Cortex of kidney (tissue), 1 donor: Measurements from ENCODE around the gene ZNF112.
"Not testable (repeated sequence)": the region's sequence is repeated elsewhere in the genome, so short reads cannot be mapped to it uniquely, and the experiment has no call there.

Source experiments
- DNase-seq: peaks from one replicate; lab custom pipeline; 2025; lab: John Stamatoyannopoulos, UW

Gene ZNF112

DNA sequence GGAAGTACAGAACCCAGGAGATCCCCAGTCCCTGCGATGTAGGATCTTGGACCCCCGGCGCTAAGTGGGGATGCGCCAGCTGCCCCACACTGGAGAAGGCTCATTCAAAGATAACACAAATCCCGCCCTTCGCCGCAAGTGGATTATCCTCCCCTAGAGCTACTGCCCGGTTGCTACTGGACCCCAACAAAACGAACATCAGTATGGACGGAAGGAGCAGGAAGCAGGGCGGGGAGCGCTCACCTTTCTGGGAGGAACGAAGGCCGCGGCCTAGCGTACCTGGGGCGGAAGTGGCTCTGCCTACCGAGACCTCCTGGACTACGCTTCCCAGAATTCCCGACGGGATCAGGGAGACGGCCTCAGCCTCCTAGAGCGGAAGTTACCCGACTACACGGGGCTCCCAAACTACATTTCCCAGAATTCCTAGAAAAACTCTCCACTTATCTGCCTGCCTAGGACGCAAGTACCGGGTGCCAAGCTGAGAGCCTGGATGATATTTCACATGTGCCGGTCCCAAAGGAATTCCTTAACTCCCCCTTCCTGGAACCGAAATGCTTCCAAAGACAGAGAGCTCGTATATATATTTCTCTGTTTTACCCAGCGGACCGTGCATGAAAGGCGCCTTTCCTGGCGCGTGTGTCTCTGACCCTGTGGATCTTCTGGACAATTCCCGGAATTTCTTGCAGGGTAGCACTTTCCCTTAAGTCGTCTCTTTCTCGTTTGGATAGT is at the start of gene ZNF112:
TSS of gene ZNF112 (minus strand) at position 298 of the 729 bp plus-strand sequence. CDS start 16,141 bp downstream, outside the sequence.
- DNase-seq = no peak

DNA sequence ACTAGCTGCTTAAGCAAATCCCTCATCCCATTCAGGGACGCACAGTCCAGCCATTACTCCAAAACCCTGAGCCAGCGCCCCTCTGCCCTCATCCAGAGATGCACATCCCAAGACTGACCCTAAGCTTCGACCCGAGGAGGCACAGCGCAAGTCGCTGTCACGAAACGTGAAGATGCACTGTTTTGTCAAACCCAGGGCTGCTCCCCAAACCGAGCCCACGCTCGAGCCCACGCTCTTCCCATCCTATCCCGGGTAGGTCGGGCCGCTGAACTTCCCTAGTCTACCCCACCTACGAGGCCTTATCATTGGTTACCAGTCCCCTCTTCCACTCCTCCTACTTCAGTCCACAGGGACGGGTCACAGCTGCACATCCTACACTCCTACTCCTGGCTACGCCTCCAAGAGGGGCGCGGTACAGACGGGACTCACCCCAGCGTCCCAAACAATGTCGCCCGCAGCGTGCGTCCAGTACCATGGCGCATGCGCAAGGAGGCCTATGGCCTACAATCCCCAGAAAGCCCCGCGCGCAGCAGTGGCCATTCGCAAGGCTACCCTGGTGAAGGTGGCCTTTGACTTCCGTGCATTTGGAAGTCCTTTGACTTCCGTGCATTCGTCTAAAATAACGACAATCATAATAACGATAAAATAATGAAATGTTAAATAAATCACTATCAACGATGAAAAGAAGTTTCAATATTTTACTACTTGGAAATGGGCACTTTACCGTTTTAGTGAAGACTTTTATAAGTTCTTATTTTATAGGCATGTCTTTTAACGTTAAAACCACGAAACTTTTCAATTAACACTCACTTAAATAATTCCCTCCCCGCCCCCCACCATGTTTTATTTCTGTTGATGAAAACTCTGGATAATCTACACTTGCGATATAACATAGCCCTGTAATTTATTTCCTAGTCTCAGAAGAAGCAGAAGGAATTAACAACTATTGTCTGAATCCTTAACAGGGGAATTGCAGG is 44.9 kb upstream of the ZNF112 start, which contains the start of gene ZNF285:
TSS of gene ZNF285 (minus strand) at position 470 of the 977 bp plus-strand sequence. CDS start 4,395 bp downstream, outside the sequence.
- no peak for DNase-seq

DNA sequence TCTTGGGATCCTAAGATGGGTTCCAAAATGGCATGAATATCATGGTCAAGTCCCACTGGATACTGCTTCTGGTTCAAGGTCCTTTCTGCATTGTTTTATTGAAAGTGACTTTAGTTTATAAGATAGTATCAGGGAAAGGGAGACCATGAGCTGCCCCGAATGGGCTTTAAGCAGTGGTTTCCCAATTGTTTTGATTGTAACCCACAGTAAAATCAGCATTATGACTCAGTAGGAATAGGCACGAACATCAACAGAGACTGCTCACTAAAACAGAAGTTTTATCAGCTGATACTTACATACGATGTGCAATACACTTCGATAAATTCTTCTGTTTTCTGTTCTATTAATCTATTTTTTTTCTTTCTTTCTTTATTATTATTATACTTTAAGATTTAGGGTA is 32.8 kb upstream of the ZNF112 start:
- DNase-seq = not testable (repeated sequence)

DNA sequence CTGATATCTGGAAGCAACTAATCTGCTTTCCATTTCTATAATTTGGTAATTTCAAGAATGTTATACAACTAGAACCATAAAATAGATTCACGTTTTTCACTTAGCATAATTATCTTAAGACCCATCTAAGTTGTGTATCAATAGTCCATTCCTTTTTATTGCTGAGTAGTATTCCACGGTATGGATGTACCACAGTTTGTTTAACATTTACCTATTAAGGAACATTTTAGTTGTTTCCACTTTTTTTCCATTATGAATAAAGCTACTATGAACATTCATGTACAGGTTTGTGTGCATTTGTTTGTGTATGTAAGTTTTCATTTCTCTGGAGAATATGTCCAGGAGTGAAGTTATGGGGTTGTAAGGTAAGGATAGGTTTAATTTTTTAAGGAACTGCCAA is 18.3 kb upstream of the ZNF112 start:
- no peak for DNase-seq

DNA sequence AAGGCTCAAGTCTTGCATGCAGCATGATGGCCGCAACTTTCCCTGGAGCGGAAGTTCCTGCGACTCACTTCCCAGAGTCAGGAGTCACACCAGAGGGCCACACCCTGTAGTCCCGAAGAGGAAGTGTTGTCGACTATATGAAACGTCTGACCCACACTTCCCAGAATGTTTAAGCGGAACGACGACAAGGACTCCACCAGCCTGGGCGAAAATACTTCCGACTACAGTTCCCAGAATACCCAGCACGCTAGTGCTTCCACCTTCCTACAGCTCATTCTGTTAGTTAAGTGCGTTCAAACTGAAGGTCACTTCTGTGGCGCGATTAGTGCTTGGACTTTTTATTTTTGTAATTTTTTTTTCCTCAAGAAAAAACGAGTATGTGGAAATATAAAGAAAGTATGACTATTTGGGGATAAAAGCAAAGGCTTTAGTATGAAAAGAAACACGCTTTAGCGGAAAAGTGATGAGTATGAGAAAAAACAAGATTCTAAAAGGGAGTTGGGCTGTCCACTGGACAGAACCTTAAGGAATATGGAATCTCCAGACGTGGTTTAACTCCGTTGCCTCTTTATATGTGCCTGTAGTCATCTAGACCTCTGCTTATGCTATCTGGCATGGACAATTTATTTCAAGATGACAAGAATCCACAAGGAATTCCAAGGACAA is 15.5 kb upstream of the ZNF112 start:
- no peak for DNase-seq

DNA sequence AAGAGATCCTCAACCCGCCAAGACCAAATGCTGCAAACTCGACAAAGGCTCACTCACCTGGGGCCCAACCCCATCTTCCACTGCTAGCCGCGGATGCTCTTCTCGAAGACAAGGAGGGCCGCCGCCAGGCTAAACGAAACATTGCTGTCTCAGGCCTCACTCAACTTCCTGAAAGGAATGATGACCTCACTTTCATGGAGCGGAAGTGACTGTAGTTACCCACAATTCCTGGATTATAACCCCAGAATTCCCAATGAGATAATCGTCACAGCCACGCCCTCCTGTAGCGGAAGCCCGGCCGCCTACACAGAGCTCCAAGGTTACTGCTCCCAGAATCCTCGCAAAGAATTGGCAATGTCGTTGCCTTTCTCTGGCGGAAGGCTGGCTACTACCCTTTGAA is 10.5 kb upstream of the ZNF112 start:
- DNase-seq = no peak

DNA sequence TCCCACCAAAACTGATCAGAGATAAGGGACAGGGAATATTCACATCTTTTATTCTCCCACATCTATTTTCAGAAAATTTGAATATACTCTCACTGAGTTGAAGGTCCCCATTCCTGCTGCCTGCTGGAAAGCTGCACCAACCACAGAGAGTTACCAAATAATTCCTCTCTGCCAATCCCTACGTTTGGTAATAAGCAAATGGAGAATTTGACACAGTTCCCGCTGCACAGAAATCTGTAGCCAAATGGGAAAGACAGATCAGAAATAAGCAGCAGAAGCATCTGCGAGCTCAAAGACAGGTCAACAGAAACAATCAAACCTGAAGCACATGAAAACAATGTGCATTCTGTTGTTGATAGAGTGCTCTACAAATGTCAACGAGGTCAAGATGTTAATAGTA is 9.9 kb downstream of the ZNF112 start:
- no peak for DNase-seq

DNA sequence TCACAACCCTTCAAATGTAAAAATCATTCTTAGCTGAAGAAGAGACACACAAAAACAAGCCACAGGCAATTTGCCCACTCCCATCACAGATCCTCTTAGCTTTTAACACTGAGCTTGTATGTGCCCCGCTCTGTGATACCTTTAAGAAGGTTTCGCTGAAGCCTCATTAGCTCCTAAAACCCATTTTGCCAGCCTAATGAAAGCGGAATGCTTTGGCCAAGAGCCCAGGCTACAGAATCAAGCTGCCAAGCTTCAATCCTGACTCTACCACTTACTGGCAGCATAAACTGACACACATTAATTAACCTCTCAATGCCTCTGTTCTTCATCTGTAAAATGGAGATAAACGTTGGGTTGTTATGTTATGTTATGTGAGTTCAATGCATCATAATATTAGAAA is 10.5 kb downstream of the ZNF112 start:
- no peak for DNase-seq

DNA sequence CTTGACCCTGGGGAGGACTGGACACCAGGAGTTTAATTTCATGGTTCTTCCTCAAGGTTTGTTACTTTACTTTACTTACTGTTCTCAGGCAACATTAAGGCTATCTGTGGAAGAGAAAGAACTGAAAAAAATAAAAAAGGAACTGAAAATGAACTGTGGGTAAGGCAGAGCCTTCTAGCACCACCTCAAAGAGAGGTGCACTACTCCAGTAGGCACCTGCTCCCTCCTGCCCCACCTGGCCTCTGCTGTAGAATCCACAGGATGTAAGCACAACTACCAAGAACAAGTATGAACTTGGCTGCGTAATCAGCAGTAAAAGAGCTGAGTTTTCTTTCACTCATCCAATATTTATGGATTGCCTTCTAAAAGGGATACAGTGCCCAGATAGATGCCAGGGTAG is 12.2 kb downstream of the ZNF112 start:
- no peak for DNase-seq

DNA sequence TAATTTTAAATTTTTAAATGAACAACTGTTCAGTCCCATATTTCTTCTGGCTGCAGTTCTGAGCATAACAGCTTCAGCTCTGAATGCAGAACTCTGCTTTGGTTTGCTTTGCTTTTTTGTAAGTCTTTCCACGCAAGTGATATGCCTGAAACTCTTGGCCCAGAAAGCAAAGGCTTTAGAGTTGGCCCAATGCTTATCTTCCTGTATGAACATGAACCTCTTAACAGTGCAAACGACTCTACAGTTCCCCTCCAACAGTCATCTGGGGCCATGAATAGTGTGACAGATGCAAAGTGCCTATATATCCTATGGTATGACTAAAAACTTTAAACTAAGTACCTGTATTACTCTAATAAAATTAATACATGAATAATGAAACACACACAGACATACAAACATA is 14.7 kb downstream of the ZNF112 start:
- DNase-seq = no peak

DNA sequence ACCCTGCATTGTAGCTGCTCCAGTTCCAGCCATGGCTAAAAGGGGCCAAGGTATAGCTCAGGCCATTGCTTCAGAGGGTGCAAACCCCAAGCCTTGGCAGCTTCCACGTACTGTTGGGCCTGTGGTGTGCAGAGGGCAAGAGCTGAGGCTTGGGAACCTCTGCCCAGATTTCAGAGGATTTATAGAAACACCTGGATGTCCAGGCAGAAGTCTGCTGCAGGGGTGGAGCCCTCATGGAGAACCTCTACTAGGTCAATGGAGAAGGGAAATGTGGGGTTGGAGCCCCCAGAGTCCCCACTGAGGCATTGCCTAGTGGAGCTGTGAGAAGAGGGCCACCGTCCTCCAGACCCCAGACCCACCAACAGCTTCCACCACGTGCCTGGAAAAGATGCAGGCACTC is 21.8 kb downstream of the ZNF112 start:
- not testable (repeated sequence) for DNase-seq

DNA sequence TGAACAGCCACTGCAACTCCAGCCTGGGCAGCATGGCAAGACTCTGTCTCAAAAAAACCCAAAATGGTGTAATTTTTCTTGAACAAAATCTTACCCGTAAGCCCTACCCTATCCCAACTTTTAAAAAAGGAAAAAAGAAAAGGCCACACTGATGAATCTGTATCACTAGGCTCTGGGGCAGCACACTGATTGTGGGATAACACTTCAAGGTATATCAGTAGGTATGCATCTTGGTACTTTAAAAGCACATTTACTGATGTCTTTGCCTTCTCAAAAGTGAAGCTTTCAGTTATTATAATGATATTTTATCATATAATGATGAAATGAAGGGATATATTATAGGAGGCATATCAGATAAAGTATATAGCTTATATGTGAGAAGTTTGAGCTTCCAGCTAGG is 24.3 kb downstream of the ZNF112 start:
- no peak for DNase-seq

DNA sequence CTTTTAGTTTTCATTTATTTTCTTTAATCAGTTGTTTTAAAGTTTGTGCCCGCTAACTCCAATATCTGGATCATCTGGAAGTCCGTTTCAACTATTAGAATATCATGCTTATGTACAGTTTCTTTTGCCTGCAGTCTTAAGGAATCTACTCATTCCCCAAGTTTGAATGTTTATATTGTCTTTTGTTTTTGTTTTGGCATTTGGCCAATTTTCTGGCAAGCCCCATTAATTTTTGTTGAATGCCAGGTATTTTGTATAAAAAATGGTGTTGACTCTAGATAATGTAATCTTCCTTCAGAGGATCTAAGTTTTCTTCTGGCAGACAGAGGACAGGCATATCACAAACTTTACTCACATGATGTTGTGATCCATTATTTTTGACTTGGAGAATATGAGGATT is 40.6 kb downstream of the ZNF112 start:
- no peak for DNase-seq

DNA sequence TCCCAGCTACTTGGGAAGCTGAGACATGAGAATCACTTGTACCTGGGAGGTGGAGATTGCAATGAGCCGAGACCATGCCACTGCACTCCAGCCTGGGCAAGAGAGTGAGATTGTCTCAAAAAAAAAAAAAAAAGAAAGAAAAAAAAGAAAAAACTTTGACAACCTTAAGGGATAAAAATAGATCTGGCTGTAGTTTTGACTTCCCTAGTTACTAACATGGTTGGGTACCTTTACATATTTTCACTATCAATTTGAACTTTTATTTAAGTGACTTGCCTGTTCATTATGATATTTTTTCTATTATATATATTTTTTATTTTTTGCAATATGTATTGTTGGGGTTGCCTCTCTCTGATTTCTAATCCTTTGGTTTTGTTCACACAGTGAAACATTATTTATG is 43.2 kb downstream of the ZNF112 start:
- DNase-seq = no peak

DNA sequence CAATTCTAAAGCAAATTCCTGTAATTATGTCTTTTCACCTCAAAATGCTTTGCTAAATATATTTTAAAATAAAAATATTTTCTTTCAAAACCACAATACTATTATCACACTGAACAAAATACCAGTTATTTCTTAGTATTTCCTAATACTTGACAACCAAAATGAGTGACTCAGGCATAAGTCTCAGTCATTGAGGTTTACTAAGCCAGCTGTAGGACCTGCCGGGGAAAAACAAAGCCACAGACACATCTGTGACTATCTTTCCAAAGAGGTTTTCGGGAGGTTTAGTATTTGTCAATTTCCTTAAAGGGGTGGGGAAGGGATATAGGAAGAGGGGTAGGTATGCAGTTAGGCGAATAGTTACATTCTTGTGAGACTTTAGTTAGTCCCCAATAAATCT is 48.5 kb downstream of the ZNF112 start:
- DNase-seq = no peak

DNA sequence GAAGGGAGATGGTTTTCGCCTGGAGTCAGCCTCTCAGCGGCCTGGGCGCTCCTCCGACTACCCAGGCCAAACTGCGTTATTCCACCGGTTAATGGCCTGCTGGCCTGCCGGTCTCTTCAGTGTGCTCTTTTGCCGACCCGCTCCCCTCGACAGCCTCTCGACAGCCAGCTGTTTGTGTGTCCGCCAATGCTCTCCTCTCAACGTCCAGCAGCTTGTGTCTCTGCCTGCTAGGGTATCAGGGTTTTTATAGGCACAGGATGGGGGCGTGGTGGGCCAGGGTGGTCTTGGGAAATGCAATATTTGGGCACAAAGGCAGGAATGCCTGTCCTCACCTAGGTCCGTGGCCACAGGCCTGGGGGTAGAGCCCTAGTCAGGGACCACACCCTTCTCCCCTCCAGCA is 50.2 kb downstream of the ZNF112 start:
- no peak for DNase-seq

DNA sequence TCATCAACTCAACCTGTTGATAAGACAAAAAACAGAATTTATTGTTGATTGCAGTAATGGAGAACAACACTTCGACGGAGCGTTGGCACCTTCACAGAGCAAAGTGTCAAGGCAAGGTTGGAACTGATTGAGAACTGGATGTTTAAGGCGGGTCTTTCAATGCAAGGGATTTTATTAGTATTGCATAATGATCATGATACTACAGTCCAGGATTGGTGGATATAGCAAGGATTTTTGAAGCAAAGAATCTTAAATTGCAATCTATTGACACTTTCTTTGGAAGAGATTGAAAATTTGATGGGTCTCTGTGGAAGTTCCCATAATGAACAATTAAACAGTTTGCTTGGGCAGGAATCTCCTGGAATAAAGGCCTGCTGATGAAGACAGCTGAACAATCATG is 51.0 kb downstream of the ZNF112 start:
- DNase-seq = no peak

DNA sequence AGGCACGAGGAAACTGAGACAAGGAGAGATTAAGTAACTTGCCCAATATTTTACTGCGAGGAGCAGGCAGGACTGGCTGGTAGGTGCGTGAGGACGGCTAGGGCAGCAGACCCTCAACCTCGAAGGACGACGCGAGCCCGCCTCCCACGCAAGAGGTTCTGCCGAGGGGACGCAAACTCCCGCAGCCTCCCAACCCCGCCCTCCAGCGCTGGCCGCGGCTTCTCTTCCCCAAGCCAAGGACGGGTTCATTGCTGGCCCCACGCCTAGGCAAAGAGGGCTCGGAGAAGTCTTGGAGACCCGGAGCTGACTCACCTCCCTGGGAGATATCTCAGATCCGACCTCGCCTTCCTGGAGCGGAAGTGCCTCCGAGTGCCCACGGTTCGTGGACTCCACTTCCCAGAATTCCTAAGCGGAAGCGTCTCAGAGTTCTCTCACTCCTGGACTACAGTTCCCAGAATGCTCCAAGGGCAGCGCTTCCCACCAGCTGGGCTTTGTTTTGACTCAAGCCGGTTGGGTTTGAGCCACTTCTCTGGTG is 51.8 kb downstream of the ZNF112 start, which contains the start of gene ZNF235:
TSS of gene ZNF235 (minus strand) at position 367 of the 535 bp plus-strand sequence. CDS start 1,621 bp downstream, outside the sequence.
- DNase-seq = peak; percentile 32

DNA sequence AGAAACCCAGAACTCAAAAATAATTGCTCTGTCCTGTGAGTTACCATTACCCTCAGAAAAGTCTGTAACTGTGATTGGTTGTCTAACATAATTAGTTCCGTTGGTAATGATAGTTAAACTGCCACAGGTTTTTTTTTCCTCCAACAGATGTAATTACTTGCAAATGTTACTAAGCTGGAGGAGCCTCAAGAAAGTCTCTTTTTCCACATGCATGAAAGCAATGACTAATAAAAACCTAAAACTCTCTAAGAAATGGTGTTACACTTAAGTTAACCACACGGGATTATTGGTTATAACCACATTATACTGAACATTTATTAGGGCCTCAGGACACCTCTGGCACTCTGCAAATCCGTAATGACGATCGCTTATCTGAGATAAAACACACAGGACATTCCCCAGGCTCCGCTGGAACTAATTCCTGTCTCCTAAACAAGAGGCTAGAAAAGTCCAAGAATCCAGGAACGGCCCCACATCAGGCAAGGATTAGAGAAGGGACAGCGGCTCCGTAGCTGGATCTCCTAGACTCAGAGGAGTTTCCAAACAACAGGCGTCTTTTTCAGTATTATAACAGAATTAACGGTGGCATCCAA is 52.4 kb downstream of the ZNF112 start:
- DNase-seq = no peak

DNA sequence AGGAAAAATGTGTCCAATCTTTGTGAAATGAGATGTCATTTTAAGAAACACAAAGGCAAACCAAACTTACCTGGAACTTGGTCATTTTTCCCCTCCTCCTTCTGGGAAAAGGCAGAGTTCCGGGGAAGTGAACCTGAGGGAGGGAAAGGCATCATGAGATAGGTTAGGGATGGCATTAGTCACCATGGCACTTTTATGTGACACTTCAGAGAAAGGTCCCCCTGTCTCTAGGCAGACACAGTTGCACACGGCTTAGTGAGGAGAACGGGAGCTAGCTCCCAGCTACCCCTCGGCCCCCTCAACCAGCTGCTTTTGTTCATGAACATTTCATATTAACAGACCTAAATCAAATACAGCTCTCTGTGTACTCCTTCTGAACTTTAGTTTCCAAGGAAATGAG is 53.2 kb downstream of the ZNF112 start:
- DNase-seq = no peak

DNA sequence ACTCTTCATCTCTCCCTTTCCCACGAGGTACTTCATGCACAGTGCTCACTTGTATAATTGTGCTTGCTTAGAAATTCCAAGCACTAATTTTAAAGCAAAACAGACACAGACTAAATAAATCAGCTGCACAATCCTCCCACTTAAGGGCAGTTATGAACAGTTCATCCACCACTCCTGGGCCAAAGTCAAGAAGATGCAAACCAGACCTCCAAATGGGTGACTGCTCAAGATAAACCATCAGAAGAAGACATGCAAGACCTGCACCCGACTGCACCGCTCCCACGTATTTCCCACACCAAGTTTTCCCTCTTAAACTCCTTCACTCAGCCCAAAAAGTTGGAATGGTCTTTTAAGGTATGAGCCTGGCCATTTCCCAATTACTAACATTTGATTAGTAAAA is 71.5 kb downstream of the ZNF112 start:
- no peak for DNase-seq

DNA sequence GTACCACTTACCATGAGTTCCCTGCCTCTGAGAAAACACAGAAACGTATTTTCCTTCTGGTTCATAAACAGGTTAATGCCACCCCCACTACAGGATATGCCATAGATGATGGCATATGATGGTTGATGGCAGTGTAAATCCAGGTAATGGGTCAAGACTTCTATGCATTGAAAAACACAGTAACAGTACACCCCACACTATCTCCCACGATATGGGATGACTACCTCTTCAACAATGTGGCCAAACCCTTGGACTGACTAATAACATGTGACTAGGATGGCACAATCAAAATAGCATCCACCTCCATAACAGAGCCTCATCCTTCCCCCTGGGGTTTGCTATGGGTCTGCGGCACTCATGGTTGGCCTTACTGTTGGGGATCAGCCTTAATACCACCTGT is 73.6 kb downstream of the ZNF112 start:
- DNase-seq = no peak
